GM12873 (cell line): Measurements from ENCODE around the gene RAD51D.

Source experiments
- CTCF ChIP-seq: IDR thresholded peaks from 2 replicates; pipeline ENCODE4 v1.5.1; 2012; ENCODE audit warnings: low read depth, mild to moderate bottlenecking, moderate library complexity, low read length, control low read depth; ENCODE audit not compliant: insufficient read depth; ENCODE audit errors: missing control alignments

The RAD51D gene

GRCh38 chr17:35127751-35128514 is 8.3 kb upstream of the RAD51D start:
- no peak for TF ChIP-seq CTCF

- no peak for TF ChIP-seq CTCF
These were observed 1.7 kb upstream of the RAD51D start, which contains the start of gene FNDC8 for GRCh38 chr17:35121315-35121714. Gene FNDC8, plus strand, starts transcription at chr17:35121615. Its CDS starts 79 bp downstream, at chr17:35121694.

- peak; percentile 60 for TF ChIP-seq CTCF
These were observed 1.7 kb downstream of the RAD51D start for GRCh38 chr17:35117984-35118383.

GRCh38 chr17:35116845-35117244 is 2.8 kb downstream of the RAD51D start:
- TF ChIP-seq CTCF, result no peak

GRCh38 chr17:35104844-35105450 is 14.7 kb downstream of the RAD51D start:
- no peak for TF ChIP-seq CTCF

- TF ChIP-seq CTCF, result no peak
These were observed 16.4 kb downstream of the RAD51D start for GRCh38 chr17:35103271-35103670.

GRCh38 chr17:35101725-35102124 is 17.9 kb downstream of the RAD51D start:
- TF ChIP-seq CTCF, result no peak
